PC-9 (cell line): Measurements from ENCODE around the gene TNFRSF1A.

Source experiments
- CTCF ChIP-seq: fragments of 200-600 bp; sonication (generic); conservative IDR thresholded peaks from 2 replicates; pipeline ENCODE4 v1.6.1; 2017; ENCODE audit warnings: mixed run types, antibody characterized with exemption, mild to moderate bottlenecking, moderate library complexity
- EZH2 ChIP-seq: fragments of 200-600 bp; sonication (generic); IDR thresholded peaks from 2 replicates; pipeline ENCODE4 v1.8.0; 2017; ENCODE audit warnings: antibody characterized with exemption, low read depth

- no peak for TF ChIP-seq CTCF
- no peak for TF ChIP-seq EZH2
Measured at GRCh38 chr12:6387541-6387940, 45.7 kb upstream of the TNFRSF1A start.
